Neural cell (in vitro differentiated cells): ENCODE measurements around the gene IQGAP1. TPM values are rescaled to one million over a fixed set of nuclear protein-coding genes. Genes with fewer than 3 reads are reported as not detected.

Experiments
- H2AFZ ChIP-seq: fragments of 200-600, 300-800 bp; sonication (generic), shearing (Covaris generic); 2 replicates; pipeline ENCODE4 v1.6.0; 2014; ENCODE audit warnings: low read depth, mild to moderate bottlenecking, antibody characterized with exemption, low read length, moderate library complexity
- H3F3A ChIP-seq: fragments of 200-600 bp; shearing (Covaris generic); 2 replicates; pipeline ENCODE4 v1.6.1; 2016; ENCODE audit warnings: mild to moderate bottlenecking, moderate library complexity, mixed read lengths, antibody characterized with exemption, low read length; ENCODE audit not compliant: insufficient read depth, poor library complexity, severe bottlenecking
- H3K27ac ChIP-seq: fragments of 200-600, 300-800 bp; sonication (generic), shearing (Covaris generic); 2 replicates; pipeline ENCODE4 v1.5.1; 2014; ENCODE audit warnings: mild to moderate bottlenecking, low read length, moderate library complexity
- H3K27me3 ChIP-seq: fragments of 300-800, 200-600 bp; sonication (generic), shearing (Covaris generic); 2 replicates; pipeline ENCODE4 v1.6.0; 2014; ENCODE audit warnings: mild to moderate bottlenecking, low read depth, low read length, moderate library complexity; ENCODE audit not compliant: insufficient read depth
- H3K36me3 ChIP-seq: fragments of 300-800, 200-600 bp; sonication (generic), shearing (Covaris generic); 2 replicates; pipeline ENCODE4 v1.5.1; 2014; ENCODE audit warnings: mild to moderate bottlenecking, antibody characterized with exemption, low read length, moderate library complexity; ENCODE audit not compliant: insufficient read depth
- H3K4me2 ChIP-seq: fragments of 300-800, 200-600 bp; sonication (generic), shearing (Covaris generic); 2 replicates; pipeline ENCODE4 v1.6.0; 2014; ENCODE audit warnings: mild to moderate bottlenecking, low read length
- H3K4me3 ChIP-seq: fragments of 300-800, 200-600 bp; sonication (generic), shearing (Covaris generic); 2 replicates; pipeline ENCODE4 v1.5.1; 2014; ENCODE audit warnings: mild to moderate bottlenecking, low read length, moderate library complexity
- H3K79me2 ChIP-seq: fragments of 200-600 bp; shearing (Covaris generic); replicated peaks from 2 replicates; pipeline ENCODE4 v1.6.0; 2014; ENCODE audit warnings: mild to moderate bottlenecking, low read length, moderate library complexity; ENCODE audit not compliant: insufficient read depth
- H3K9ac ChIP-seq: fragments of 300-800, 200-600 bp; sonication (generic), shearing (Covaris generic); 2 replicates; pipeline ENCODE4 v1.6.1; 2016; ENCODE audit warnings: mild to moderate bottlenecking, low read length, mixed read lengths
- H3K9me2 ChIP-seq: fragments of 200-600 bp; shearing (Covaris generic); 2 replicates; pipeline ENCODE4 v1.6.1; 2016; ENCODE audit warnings: mild to moderate bottlenecking, low read length, mixed read lengths; ENCODE audit not compliant: insufficient read depth
- H3K9me3 ChIP-seq: fragments of 200-600, 300-800 bp; sonication (generic), shearing (Covaris generic); 2 replicates; pipeline ENCODE4 v1.6.1; 2016; ENCODE audit warnings: mild to moderate bottlenecking, mixed run types, low read length, moderate library complexity, mixed read lengths
- H4K20me1 ChIP-seq: fragments of 200-600 bp; shearing (Covaris generic); 2 replicates; pipeline ENCODE4 v1.6.1; 2016; ENCODE audit warnings: mild to moderate bottlenecking, mixed run types; ENCODE audit not compliant: insufficient read depth
- CTCF ChIP-seq: fragments of 450-650 bp; IDR thresholded peaks from 2 replicates; pipeline ENCODE4 v1.5.1; 2014; ENCODE audit warnings: antibody characterized with exemption, mild to moderate bottlenecking, moderate library complexity; ENCODE audit not compliant: poor library complexity, severe bottlenecking
- EP300 ChIP-seq: fragments of 450-650 bp; conservative IDR thresholded peaks from 2 replicates; pipeline ENCODE4 v1.6.1; 2014; ENCODE audit warnings: antibody characterized with exemption, mild to moderate bottlenecking, moderate library complexity; ENCODE audit not compliant: poor library complexity, severe bottlenecking
- EZH2 ChIP-seq: fragments of 200-600, 300-800 bp; shearing (Covaris generic), sonication (generic); IDR thresholded peaks from 2 replicates; pipeline ENCODE4 v1.6.1; 2014; ENCODE audit warnings: antibody characterized with exemption, low read length, borderline replicate concordance, mild to moderate bottlenecking; ENCODE audit not compliant: insufficient read depth, poor library complexity, severe bottlenecking
- MXI1 ChIP-seq: fragments of 450-650 bp; conservative IDR thresholded peaks from 2 replicates; pipeline ENCODE4 v1.6.1; 2014; ENCODE audit warnings: antibody characterized with exemption, mild to moderate bottlenecking; ENCODE audit not compliant: poor library complexity, severe bottlenecking
- POLR2AphosphoS5 ChIP-seq: IDR thresholded peaks from 2 replicates; pipeline ENCODE4 v1.6.1; 2012
- RAD21 ChIP-seq: fragments of 450-650 bp; conservative IDR thresholded peaks from 2 replicates; pipeline ENCODE4 v1.6.1; 2014; ENCODE audit warnings: antibody characterized with exemption, mild to moderate bottlenecking, moderate library complexity
- REST ChIP-seq: IDR thresholded peaks from 2 replicates; pipeline ENCODE4 v1.6.1; 2012; ENCODE audit warnings: borderline replicate concordance
- SMC3 ChIP-seq: fragments of 450-650 bp; conservative IDR thresholded peaks from 2 replicates; pipeline ENCODE4 v1.6.1; 2014; ENCODE audit warnings: antibody characterized with exemption, mild to moderate bottlenecking, moderate library complexity; ENCODE audit not compliant: poor library complexity
- TAF1 ChIP-seq: IDR thresholded peaks from 2 replicates; pipeline ENCODE4 v1.6.1; 2012; ENCODE audit warnings: low read depth
- polyA plus RNA-seq: library from polyadenylated mRNA; depleted of rRNA; stranded (reverse); fragments of >200 nt; gene quantifications from 2 replicates; pipeline ENCODE4 v1.2.3, GENCODE V29; 2014

Gene IQGAP1
- polyA plus RNA-seq, 1 donor from 2014 or later, result 16.6 TPM

GRCh38 chr15:90400005-90400758 is 12.1 kb downstream of the IQGAP1 start:
- H3K36me3 ChIP-seq, result no peaks in the 10 kb centered on the region
- H3K4me3 ChIP-seq, result no peak overlapping the region
- H4K20me1 ChIP-seq, result no peaks in the 10 kb centered on the region
- no peaks in the 10 kb centered on the region for H3K9me2 ChIP-seq
- no peak overlapping the region for H3K27ac ChIP-seq
- no peak overlapping the region for H3K9ac ChIP-seq
- no peaks in the 10 kb centered on the region for H3K27me3 ChIP-seq
- TF ChIP-seq REST (no peak), CTCF (no peak), RAD21 (no peak), EP300 (no peak), MXI1 (no peak), POLR2AphosphoS5 (no peak), EZH2 (no peak), TAF1 (no peak), SMC3 (no peak)
- no peaks in the 10 kb centered on the region for H3F3A ChIP-seq
- no peak overlapping the region for H2AFZ ChIP-seq
- no peak overlapping the region for H3K4me2 ChIP-seq
- peaks cover 20% of the 10 kb centered on the region for H3K79me2 ChIP-seq
- no peaks in the 10 kb centered on the region for H3K9me3 ChIP-seq

GRCh38 chr15:90400759-90401314 is 12.8 kb downstream of the IQGAP1 start:
- TF ChIP-seq TAF1, result no peak
- TF ChIP-seq EZH2, result no peak
- TF ChIP-seq MXI1, result no peak
- no peak for TF ChIP-seq RAD21
- Histone ChIP-seq H3K27ac (no peak overlapping the region), H3K9me2 (no peaks in the 10 kb centered on the region), H3K4me2 (no peak overlapping the region), H2AFZ (no peak overlapping the region), H4K20me1 (no peaks in the 10 kb centered on the region), H3K9me3 (no peaks in the 10 kb centered on the region), H3K4me3 (no peak overlapping the region), H3K9ac (no peak overlapping the region), H3K79me2 (peaks cover 21% of the 10 kb centered on the region), H3F3A (no peaks in the 10 kb centered on the region), H3K36me3 (no peaks in the 10 kb centered on the region), H3K27me3 (no peaks in the 10 kb centered on the region)
